Neuronal stem cell (in vitro differentiated cells): ENCODE results near the gene BLTP3B.

ENCODE experiments used
- DNase-seq: peaks from one replicate; pipeline ENCODE4 v3.0.0-alpha.2; 2013; ENCODE audit warnings: low spot score
- H2AFZ ChIP-seq: one replicate; pipeline ENCODE4 v1.6.1; 2013; ENCODE audit warnings: mild to moderate bottlenecking, low read length, inconsistent platforms
- H2AK5ac ChIP-seq: 2 replicates; pipeline ENCODE4 v1.6.1; 2013; ENCODE audit warnings: low read depth, mild to moderate bottlenecking, inconsistent platforms, low read length, moderate library complexity, mixed read lengths
- H2BK120ac ChIP-seq: 2 replicates; pipeline ENCODE4 v1.6.1; 2013; ENCODE audit warnings: low read depth, mild to moderate bottlenecking, inconsistent platforms, low read length, moderate library complexity, mixed read lengths
- H2BK12ac ChIP-seq: one replicate; pipeline ENCODE4 v1.6.1; 2013; ENCODE audit warnings: low read length, inconsistent platforms
- H2BK15ac ChIP-seq: 2 replicates; pipeline ENCODE4 v1.6.1; 2013; ENCODE audit warnings: mild to moderate bottlenecking, low read length, inconsistent platforms, mixed read lengths
- H2BK5ac ChIP-seq: one replicate; pipeline ENCODE4 v1.6.1; 2013; ENCODE audit warnings: inconsistent platforms, mild to moderate bottlenecking, low read length, moderate library complexity
- H3K14ac ChIP-seq: one replicate; pipeline ENCODE4 v1.6.1; 2013; ENCODE audit warnings: low read length, inconsistent platforms
- H3K18ac ChIP-seq: 2 replicates; pipeline ENCODE4 v1.6.1; 2013; ENCODE audit warnings: low read length, inconsistent platforms
- H3K23ac ChIP-seq: 2 replicates; pipeline ENCODE4 v1.6.1; 2013; ENCODE audit warnings: low read depth, mild to moderate bottlenecking, mixed read lengths, low read length, inconsistent platforms; ENCODE audit not compliant: poor library complexity
- H3K27ac ChIP-seq: replicated peaks from 3 replicates; pipeline ENCODE4 v1.5.1; 2013; ENCODE audit warnings: low read length, inconsistent platforms
- H3K27me3 ChIP-seq, 3 experiments: 2 replicates each; pipeline ENCODE4 v1.6.1; 2013; ENCODE audit warnings: low read length in 3 of 3, mild to moderate bottlenecking in 2 of 3, inconsistent platforms in 1 of 3, low read depth in 1 of 3, mixed read lengths in 1 of 3, moderate library complexity in 1 of 3; ENCODE audit not compliant: control insufficient read depth in 3 of 3, insufficient read depth in 3 of 3
- H3K36me3 ChIP-seq, 2 donors: replicated peaks in 1 of 2; 2 replicates each; pipeline ENCODE4 v1.6.1; 2013; ENCODE audit warnings: low read length in 2 of 2; ENCODE audit not compliant: control insufficient read depth in 2 of 2, insufficient read depth in 2 of 2
- H3K4ac ChIP-seq: 2 replicates; pipeline ENCODE4 v1.6.1; 2013; ENCODE audit warnings: inconsistent platforms, mild to moderate bottlenecking, low read length, moderate library complexity
- H3K4me1 ChIP-seq, 2 donors: 1 replicate in 1 of 2; 2 replicates in 1 of 2; pipeline ENCODE4 v1.6.1; 2013; ENCODE audit warnings: low read length in 2 of 2, low read depth in 1 of 2; ENCODE audit not compliant: control insufficient read depth in 2 of 2, insufficient read depth in 1 of 2
- H3K4me2 ChIP-seq: one replicate; pipeline ENCODE4 v1.6.1; 2013; ENCODE audit warnings: mild to moderate bottlenecking, low read length, inconsistent platforms; ENCODE audit not compliant: insufficient read depth, poor library complexity, severe bottlenecking
- H3K4me3 ChIP-seq, 2 donors: 2 replicates each; pipeline ENCODE4 v1.5.1; 2013; ENCODE audit warnings: low read length in 2 of 2, mild to moderate bottlenecking in 2 of 2, inconsistent platforms in 1 of 2, moderate library complexity in 1 of 2
- H3K79me1 ChIP-seq: one replicate; pipeline ENCODE4 v1.6.1; 2013; ENCODE audit warnings: low read depth, mild to moderate bottlenecking, inconsistent platforms, low read length, moderate library complexity
- H3K9ac ChIP-seq: one replicate; pipeline ENCODE4 v1.6.1; 2013; ENCODE audit warnings: mild to moderate bottlenecking, low read depth, low read length, inconsistent platforms; ENCODE audit not compliant: poor library complexity
- H3K9me3 ChIP-seq, 2 donors: replicated peaks in 1 of 2; 2 replicates each; pipeline versions ENCODE3 to v1.6.1; 2013; ENCODE audit warnings: low read length in 2 of 2, mild to moderate bottlenecking in 2 of 2, inconsistent platforms in 1 of 2, low read depth in 1 of 2, mixed read lengths in 1 of 2, moderate library complexity in 1 of 2; ENCODE audit not compliant: control insufficient read depth in 2 of 2, insufficient read depth in 1 of 2
- H4K8ac ChIP-seq: one replicate; pipeline ENCODE4 v1.6.1; 2013; ENCODE audit warnings: low read depth, mild to moderate bottlenecking, inconsistent platforms, low read length, moderate library complexity
- H4K91ac ChIP-seq: one replicate; pipeline ENCODE4 v1.6.1; 2013; ENCODE audit warnings: low read length, low read depth, mild to moderate bottlenecking, inconsistent platforms; ENCODE audit not compliant: poor library complexity
- WGBS, 2 donors: extraction: QIAGEN DNeasy Blood & Tissue Kit; methylation state at CpG; one replicate each; pipeline ENCODE4 v1.1.7; 2013; ENCODE audit warnings: missing lambda C conversion rate in 2 of 2, mixed read lengths in 1 of 2; ENCODE audit not compliant: insufficient read length in 2 of 2, insufficient replicate concordance in 1 of 2; ENCODE audit errors: extremely low coverage in 2 of 2; 5-methylcytosine and 5-hydroxymethylcytosine counted together

Gene BLTP3B

GRCh38 chr12:100173111-100173510 is 30.4 kb upstream of the BLTP3B start:
- Histone ChIP-seq H3K4me2 (no peak overlapping the region), H3K27ac (no peak overlapping the region)
- DNase-seq = no peak

GRCh38 chr12:100171248-100171647 is 28.6 kb upstream of the BLTP3B start:
- H2BK12ac ChIP-seq = no peak overlapping the region
- peaks cover 0 to under 1% of the 10 kb centered on the region in 2 donors for H3K9me3 ChIP-seq
- no peak overlapping the region for H4K8ac ChIP-seq
- no peak for DNase-seq
- no peak overlapping the region for H4K91ac ChIP-seq
- H3K27ac ChIP-seq = no peak overlapping the region
- H3K4me2 ChIP-seq = no peak overlapping the region
- no peak overlapping the region for H3K18ac ChIP-seq
- H3K4ac ChIP-seq = no peak overlapping the region
- no peak overlapping the region for H2BK15ac ChIP-seq
- H3K27me3 ChIP-seq = no peaks in the 10 kb centered on the region
- no peak overlapping the region for H3K9ac ChIP-seq
- H3K4me3 ChIP-seq = no peak overlapping the region
- H2BK5ac ChIP-seq = no peak overlapping the region
- H2AFZ ChIP-seq = no peak overlapping the region
- H2AK5ac ChIP-seq = no peak overlapping the region
- no peak overlapping the region for H2BK120ac ChIP-seq
- H3K36me3 ChIP-seq = peaks cover 0 to 1% of the 10 kb centered on the region in 2 donors
- no peaks in the 10 kb centered on the region for H3K79me1 ChIP-seq
- H3K14ac ChIP-seq = no peak overlapping the region
- no peak overlapping the region for H3K23ac ChIP-seq
- no peaks in the 10 kb centered on the region for H3K4me1 ChIP-seq

More at GRCh38 chr12:100173111-100173510, 30.4 kb upstream of the BLTP3B start:
- Histone ChIP-seq H4K8ac (no peak overlapping the region), H4K91ac (no peak overlapping the region), H2AFZ (no peak overlapping the region), H2BK12ac (no peak overlapping the region), H2BK15ac (no peak overlapping the region), H3K23ac (no peak overlapping the region), H3K9me3 (no peaks in the 10 kb centered on the region), H3K4me3 (no peak overlapping the region), H3K9ac (no peak overlapping the region), H3K4me1 (no peaks in the 10 kb centered on the region), H3K79me1 (no peaks in the 10 kb centered on the region), H2BK120ac (no peak overlapping the region), H3K27me3 (no peaks in the 10 kb centered on the region), H2BK5ac (no peak overlapping the region), H3K4ac (no peak overlapping the region), H3K36me3 (peaks cover 0 to 1% of the 10 kb centered on the region in 2 donors), H2AK5ac (peak overlapping the region; percentile 28), H3K18ac (no peak overlapping the region), H3K14ac (no peak overlapping the region)
- no CpG with 5 or more reads among the region's 6 CpGs for WGBS, 2 donors

DNA sequence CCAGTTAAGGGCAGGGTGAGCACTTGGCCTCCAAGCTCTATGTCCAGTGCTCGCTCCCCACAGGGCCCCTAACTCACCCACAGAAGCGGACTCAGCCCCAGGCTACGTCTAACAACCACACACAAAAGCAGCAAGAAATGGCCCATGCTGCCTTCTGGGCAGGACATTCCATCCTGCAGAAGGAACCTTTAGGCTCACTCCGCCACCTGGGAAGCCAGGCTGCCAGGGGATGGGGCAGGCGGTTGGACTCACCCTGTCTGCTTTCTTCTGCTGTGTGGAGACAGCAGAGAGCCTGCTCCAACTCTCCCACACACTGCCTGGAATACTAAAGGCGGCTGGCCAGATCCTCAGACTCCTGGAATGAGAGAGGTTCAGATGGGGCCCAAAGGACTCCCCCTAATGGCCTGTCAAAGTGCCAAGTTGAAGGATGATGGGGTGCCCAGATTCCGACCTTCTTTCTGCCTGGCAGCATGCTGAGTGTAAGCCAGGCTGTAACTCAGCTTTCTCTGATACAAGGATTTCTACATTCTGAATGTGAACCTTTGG is 27.7 kb upstream of the BLTP3B start:
- no peaks in the 10 kb centered on the region for H3K27me3 ChIP-seq
- no peak overlapping the region for H3K4me3 ChIP-seq
- no peak for DNase-seq
- no peak overlapping the region for H3K27ac ChIP-seq
- H2BK5ac ChIP-seq = no peak overlapping the region
- H4K91ac ChIP-seq = no peak overlapping the region
- no peak overlapping the region for H2BK120ac ChIP-seq
- no peak overlapping the region for H3K9ac ChIP-seq
- no peak overlapping the region for H4K8ac ChIP-seq
- H2AFZ ChIP-seq = no peak overlapping the region
- peaks cover 0 to 1% of the 10 kb centered on the region in 2 donors for H3K36me3 ChIP-seq
- H3K23ac ChIP-seq = no peak overlapping the region
- no peaks in the 10 kb centered on the region for H3K4me1 ChIP-seq
- no peak overlapping the region for H2BK12ac ChIP-seq
- H3K18ac ChIP-seq = no peak overlapping the region
- no peak overlapping the region for H3K4ac ChIP-seq
- no peak overlapping the region for H3K14ac ChIP-seq
- no peak overlapping the region for H3K4me2 ChIP-seq
- H2AK5ac ChIP-seq = no peak overlapping the region
- WGBS, 2 donors = no CpG with 5 or more reads among the region's 7 CpGs
- H2BK15ac ChIP-seq = no peak overlapping the region
- peaks cover 0 to 3% of the 10 kb centered on the region in 2 donors for H3K9me3 ChIP-seq
- H3K79me1 ChIP-seq = no peaks in the 10 kb centered on the region

DNA sequence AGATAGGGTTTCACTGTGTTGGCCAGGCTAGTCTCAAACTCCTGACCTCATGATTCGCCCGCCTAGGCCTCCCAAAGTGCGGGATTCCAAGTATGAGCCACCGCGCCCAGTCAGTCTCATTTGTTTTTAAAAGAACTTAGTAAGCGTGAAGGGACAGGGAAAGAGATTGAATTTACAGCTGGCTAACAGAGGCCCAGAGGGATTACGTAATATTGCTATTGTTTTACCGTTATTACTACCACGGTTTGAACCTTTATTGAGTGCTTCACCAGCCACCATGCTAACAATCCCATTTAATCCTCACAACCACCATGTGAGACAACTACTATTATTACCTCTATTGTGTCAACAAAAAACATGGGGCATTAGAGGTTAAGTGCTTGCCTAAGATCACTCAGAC is 26.7 kb upstream of the BLTP3B start:
- no peaks in the 10 kb centered on the region for H3K27me3 ChIP-seq
- H3K4me2 ChIP-seq = no peak overlapping the region
- no peak overlapping the region for H3K4me3 ChIP-seq
- peaks cover 0 to 3% of the 10 kb centered on the region in 2 donors for H3K9me3 ChIP-seq
- H4K8ac ChIP-seq = no peak overlapping the region
- no peak for DNase-seq
- no peak overlapping the region for H2BK12ac ChIP-seq
- H2BK5ac ChIP-seq = no peak overlapping the region
- no peak overlapping the region for H3K14ac ChIP-seq
- H3K4ac ChIP-seq = no peak overlapping the region
- H2BK15ac ChIP-seq = no peak overlapping the region
- H3K4me1 ChIP-seq = peaks cover under 1 to 2% of the 10 kb centered on the region in 2 donors
- no CpG with 5 or more reads among the region's 9 CpGs for WGBS, 2 donors
- H3K9ac ChIP-seq = no peak overlapping the region
- H3K36me3 ChIP-seq = peaks cover 0 to 1% of the 10 kb centered on the region in 2 donors
- H2BK120ac ChIP-seq = no peak overlapping the region
- no peak overlapping the region for H3K23ac ChIP-seq
- H4K91ac ChIP-seq = no peak overlapping the region
- no peak overlapping the region for H3K18ac ChIP-seq
- no peak overlapping the region for H2AFZ ChIP-seq
- H3K27ac ChIP-seq = no peak overlapping the region
- no peak overlapping the region for H2AK5ac ChIP-seq
- H3K79me1 ChIP-seq = no peaks in the 10 kb centered on the region
